C1 segment of cervical spinal cord (tissue), 14 donors: ENCODE results near the gene NEK9.
A peak's percentile ranks its signal among the peaks of the same experiment; 100 is the strongest.

Source experiments
- DNase-seq, 14 donors: peaks; one replicate each; lab custom pipeline; 2025; lab: John Stamatoyannopoulos, UW

NEK9 gene

GRCh38 chr14:75067212-75067611 lies 59.6 kb downstream of the NEK9 start:
- no peak for DNase-seq

- no peak for DNase-seq
These were observed 60.2 kb downstream of the NEK9 start for GRCh38 chr14:75066691-75067090.

- DNase-seq = no peak
These were observed 62.7 kb downstream of the NEK9 start for GRCh38 chr14:75064205-75064567.

GRCh38 chr14:75063491-75064204 lies 63.2 kb downstream of the NEK9 start, which contains the start of gene ACYP1:
Gene ACYP1, minus strand, starts transcription at chr14:75064024. Its CDS starts 471 bp downstream, at chr14:75063553.
- peak in 13 of 14 donors; percentile 48 to 90 (median 84) for DNase-seq

- DNase-seq = peak in 1 of 14 donors; percentile 27
These were observed 63.8 kb downstream of the NEK9 start for GRCh38 chr14:75063013-75063412.

- no peak for DNase-seq
These were observed 66.4 kb downstream of the NEK9 start for GRCh38 chr14:75060420-75060819.

GRCh38 chr14:75059642-75060041 lies 67.2 kb downstream of the NEK9 start:
- DNase-seq = no peak

GRCh38 chr14:75054421-75054820 lies 72.4 kb downstream of the NEK9 start:
- DNase-seq = no peak

GRCh38 chr14:75053396-75054291 lies 73.2 kb downstream of the NEK9 start:
- no peak for DNase-seq

- DNase-seq = no peak
These were observed 75.3 kb downstream of the NEK9 start for GRCh38 chr14:75051556-75051899.

GRCh38 chr14:75050852-75051555 lies 75.8 kb downstream of the NEK9 start, which contains the start of gene MLH3:
Gene MLH3, minus strand, starts transcription at chr14:75051467. Its CDS starts 1,812 bp downstream, at chr14:75049655.
- peak in 12 of 14 donors; percentile 50 to 84 (median 71) for DNase-seq

- no peak for DNase-seq
These were observed 77.1 kb downstream of the NEK9 start for GRCh38 chr14:75049731-75050201.

- DNase-seq = peak in 3 of 14 donors; percentile 17 to 31 (median 19)
These were observed 77.7 kb downstream of the NEK9 start for GRCh38 chr14:75049136-75049535.

- peak in 1 of 14 donors; percentile 40 for DNase-seq
These were observed 78.7 kb downstream of the NEK9 start for GRCh38 chr14:75048101-75048500.

- DNase-seq = no peak
These were observed 79.3 kb downstream of the NEK9 start for GRCh38 chr14:75047506-75047905.

GRCh38 chr14:75046899-75047298 lies 79.9 kb downstream of the NEK9 start:
- DNase-seq = no peak

GRCh38 chr14:75046275-75046674 lies 80.6 kb downstream of the NEK9 start:
- no peak for DNase-seq

- no peak for DNase-seq
These were observed 82.1 kb downstream of the NEK9 start for GRCh38 chr14:75044752-75045151.

- no peak for DNase-seq
These were observed 82.5 kb downstream of the NEK9 start for GRCh38 chr14:75044322-75044721.

GRCh38 chr14:75042035-75042434 lies 84.8 kb downstream of the NEK9 start:
- no peak for DNase-seq

- DNase-seq = no peak
These were observed 85.2 kb downstream of the NEK9 start for GRCh38 chr14:75041613-75042012.

GRCh38 chr14:75040959-75041358 lies 85.9 kb downstream of the NEK9 start:
- DNase-seq = no peak
